HCT116 (cell line): ENCODE measurements around the gene TMEM240. TPM values are rescaled to one million over a fixed set of nuclear protein-coding genes. Genes with fewer than 3 reads are reported as not detected.
A peak's percentile ranks its signal among the peaks of the same experiment; 100 is the strongest.

Experiments used
- ATAC-seq: fragments of 200-7000 bp; cut with Tn5 transposase; 2 replicates; pipeline ENCODE4 v1.9.1; 2020; ENCODE audit warnings: mild to moderate bottlenecking, moderate library complexity
- BruUV-seq: library from RNA; stranded (reverse); fragments of 400-500 nt; replicated peaks from 2 replicates; lab custom pipeline; 2021; lab: Mats Ljungman, UMichigan
- CTCF ChIA-PET: fragments of 300-600 bp; sonication (Branson Sonifier 250); formaldehyde crosslinking; loops from one replicate; lab custom pipeline; 2021; ENCODE audit warnings: antibody characterized with exemption; lab: Charles Lee
- POLR2A ChIA-PET: fragments of 300-600, 350-600 bp; sonication (Branson Sonifier 250); formaldehyde crosslinking; loops from one replicate; lab custom pipeline; 2021; ENCODE audit warnings: antibody characterized with exemption; lab: Charles Lee
- RAD21 ChIA-PET, 2 experiments: fragments of 300-600 bp; sonication (Branson Sonifier 250); formaldehyde crosslinking; loops; one replicate each; lab custom pipeline; 2023; ENCODE audit warnings: low total read pairs in 2 of 2; ENCODE audit not compliant: uncharacterized antibody in 2 of 2, unreplicated experiment in 2 of 2, low non-redundant PET in 1 of 2; lab: Charles Lee
- DNase-seq: peaks from one replicate; pipeline ENCODE4 v3.0.0-alpha.2; 2010; ENCODE audit warnings: low read depth, low spot score
- H2AFZ ChIP-seq: fragments of 200-600 bp; shearing (Covaris generic), sonication (generic); 2 replicates; pipeline ENCODE4 v1.6.1; 2017; ENCODE audit warnings: low read depth, mixed run types, mixed read lengths, antibody characterized with exemption, low read length; ENCODE audit not compliant: poor library complexity, severe bottlenecking
- H3K27ac ChIP-seq: 2 replicates; pipeline ENCODE4 v1.5.1; 2012; ENCODE audit warnings: low read depth, low read length
- H3K27me3 ChIP-seq: fragments of 200-600 bp; sonication (generic); 2 replicates; pipeline ENCODE4 v1.6.1; 2016; ENCODE audit warnings: mixed run types, low read length, mixed read lengths; ENCODE audit not compliant: insufficient read depth
- H3K36me3 ChIP-seq, 2 experiments: fragments of 200-500 bp in 1 of 2; fragments of 200-600 bp in 1 of 2; sonication (Bioruptor generic) in 1 of 2; sonication (generic) in 1 of 2; 2 replicates each; pipeline versions ENCODE4 v1.5.1 to v1.6.1; 2014 to 2016; ENCODE audit warnings: low read length in 2 of 2, inconsistent platforms in 1 of 2, mixed read lengths in 1 of 2, mixed run types in 1 of 2; ENCODE audit not compliant: insufficient read depth in 2 of 2, control insufficient read depth in 1 of 2
- H3K4me1 ChIP-seq, 2 experiments: fragments of 200-600 bp in 1 of 2; sonication (generic) in 1 of 2; 2 replicates each; pipeline versions ENCODE4 v1.5.1 to v1.6.1; 2012 to 2017; ENCODE audit warnings: low read length in 2 of 2, inconsistent platforms in 1 of 2, mild to moderate bottlenecking in 1 of 2, mixed read lengths in 1 of 2, mixed run types in 1 of 2, moderate library complexity in 1 of 2; ENCODE audit not compliant: insufficient read depth in 2 of 2, control insufficient read depth in 1 of 2
- H3K4me2 ChIP-seq: fragments of 200-600 bp; sonication (generic); 2 replicates; pipeline ENCODE4 v1.6.1; 2017; ENCODE audit warnings: mixed run types, low read length, mixed read lengths
- H3K4me3 ChIP-seq, 2 experiments: fragments of 200-600 bp in 1 of 2; sonication (generic) in 1 of 2; replicated peaks in 1 of 2; 2 replicates each; pipeline ENCODE4 v1.5.1; 2011 to 2016; ENCODE audit warnings: low read length in 2 of 2, control low read depth in 1 of 2, low read depth in 1 of 2, mild to moderate bottlenecking in 1 of 2, mixed read lengths in 1 of 2, mixed run types in 1 of 2
- H3K79me2 ChIP-seq: fragments of 200-600 bp; sonication (generic); 2 replicates; pipeline ENCODE4 v1.6.1; 2017; ENCODE audit warnings: mild to moderate bottlenecking, mixed run types, low read length, moderate library complexity, mixed read lengths; ENCODE audit not compliant: insufficient read depth
- H3K9ac ChIP-seq: fragments of 200-600 bp; sonication (generic); 2 replicates; pipeline ENCODE4 v1.6.1; 2016; ENCODE audit warnings: low read length, mixed read lengths
- H3K9me2 ChIP-seq: fragments of 200-600 bp; sonication (generic), shearing (Covaris generic); 2 replicates; pipeline ENCODE4 v1.6.1; 2017; ENCODE audit warnings: mixed run types, mild to moderate bottlenecking, moderate library complexity; ENCODE audit not compliant: insufficient read depth
- H3K9me3 ChIP-seq, 2 experiments: fragments of 200-500 bp in 1 of 2; fragments of 200-600 bp in 1 of 2; sonication (Bioruptor generic) in 1 of 2; sonication (generic) in 1 of 2; 2 replicates each; pipeline ENCODE4 v1.6.1; 2014 to 2017; ENCODE audit warnings: low read length in 2 of 2, mixed read lengths in 2 of 2, inconsistent platforms in 1 of 2, low read depth in 1 of 2, mild to moderate bottlenecking in 1 of 2, mixed run types in 1 of 2, moderate library complexity in 1 of 2; ENCODE audit not compliant: control insufficient read depth in 1 of 2, insufficient read depth in 1 of 2
- H4K20me1 ChIP-seq: fragments of 200-600 bp; sonication (generic), shearing (Covaris generic); 2 replicates; pipeline ENCODE4 v1.6.1; 2017; ENCODE audit warnings: mixed run types, mild to moderate bottlenecking, moderate library complexity; ENCODE audit not compliant: insufficient read depth
- ATF3 ChIP-seq: IDR thresholded peaks from 2 replicates; pipeline ENCODE4 v1.6.1; 2012
- CEBPB ChIP-seq: IDR thresholded peaks from 2 replicates; pipeline ENCODE4 v1.6.1; 2012; ENCODE audit warnings: low read depth
- EGR1 ChIP-seq: IDR thresholded peaks from 2 replicates; pipeline ENCODE4 v1.6.1; 2012; ENCODE audit warnings: low read depth
- EZH2 ChIP-seq: fragments of 200-600 bp; sonication (generic); IDR thresholded peaks from 2 replicates; pipeline ENCODE4 v1.6.1; 2017; ENCODE audit warnings: antibody characterized with exemption, mixed run types
- EZH2phosphoT487 ChIP-seq: fragments of 200-600 bp; IDR thresholded peaks from 2 replicates; pipeline ENCODE4 v1.6.1; 2018; ENCODE audit warnings: antibody characterized with exemption, borderline replicate concordance
- FOSL1 ChIP-seq: IDR thresholded peaks from 2 replicates; pipeline ENCODE4 v1.6.1; 2012; ENCODE audit warnings: low read depth
- POLR2A ChIP-seq: IDR thresholded peaks from 2 replicates; pipeline ENCODE4 v1.7.0; 2011; ENCODE audit warnings: borderline replicate concordance; ENCODE audit not compliant: insufficient read depth, insufficient read length; ENCODE audit errors: extremely low read depth
- POLR2AphosphoS5 ChIP-seq: IDR thresholded peaks from 2 replicates; pipeline ENCODE4 v1.6.1; 2011; ENCODE audit warnings: mild to moderate bottlenecking, low read depth, low read length, moderate library complexity
- RAD21 ChIP-seq: IDR thresholded peaks from 2 replicates; pipeline ENCODE4 v1.6.1; 2012; ENCODE audit warnings: low read depth, mild to moderate bottlenecking
- REST ChIP-seq: IDR thresholded peaks from 2 replicates; pipeline ENCODE4 v1.6.1; 2012; ENCODE audit warnings: low read depth
- SIN3A ChIP-seq: IDR thresholded peaks from 2 replicates; pipeline ENCODE4 v1.6.1; 2012; ENCODE audit warnings: low read depth
- SP1 ChIP-seq: IDR thresholded peaks from 2 replicates; pipeline ENCODE4 v1.6.1; 2012; ENCODE audit warnings: low read depth
- SRF ChIP-seq: IDR thresholded peaks from 2 replicates; pipeline ENCODE4 v1.6.1; 2012; ENCODE audit warnings: low read depth
- TCF7L2 ChIP-seq: IDR thresholded peaks from 2 replicates; pipeline ENCODE4 v1.7.0; 2011; ENCODE audit warnings: borderline replicate concordance, inconsistent platforms; ENCODE audit not compliant: insufficient read depth, insufficient read length; ENCODE audit errors: extremely low read depth
- YY1 ChIP-seq: IDR thresholded peaks from 2 replicates; pipeline ENCODE4 v1.6.1; 2011; ENCODE audit warnings: low read length, low read depth, moderate library complexity, mild to moderate bottlenecking; ENCODE audit not compliant: insufficient replicate concordance; ENCODE audit errors: extremely low read depth
- ZBTB33 ChIP-seq: IDR thresholded peaks from 2 replicates; pipeline ENCODE4 v1.6.1; 2011; ENCODE audit warnings: mild to moderate bottlenecking, low read length, moderate library complexity; ENCODE audit not compliant: insufficient replicate concordance; ENCODE audit errors: extremely low read depth
- ZFX ChIP-seq: fragments of 450-650 bp; IDR thresholded peaks from 2 replicates; pipeline ENCODE4 v1.6.1; 2017
- ZNF274 ChIP-seq: fragments of 200-500 bp; sonication (Bioruptor generic); IDR thresholded peaks from 2 replicates; pipeline ENCODE4 v1.6.1; 2014; ENCODE audit warnings: mild to moderate bottlenecking, low read depth, low read length, inconsistent platforms
- intact Hi-C: fragments of 100-400 bp; cut with micrococcal nuclease; formaldehyde crosslinking; loops from 2 replicates; pipeline ENCODE4 v1.10.0; 2022
- total RNA-seq: library from RNA; stranded (reverse); gene quantifications from one replicate; pipeline ENCODE4 v1.2.1, GENCODE V29; 2021; ENCODE audit not compliant: unreplicated experiment
- TF ChIP-seq, protein P1 (sequence below), 3 experiments: fragments of 200-600 bp in 1 of 3; sonication (generic) in 1 of 3; IDR thresholded peaks in 2 of 3; conservative IDR thresholded peaks in 1 of 3; 2 replicates each; pipeline ENCODE4 v1.5.1; 2012 to 2017; ENCODE audit warnings: low read depth in 2 of 3, low read length in 2 of 3, antibody characterized with exemption in 1 of 3, borderline replicate concordance in 1 of 3, control low read depth in 1 of 3, mild to moderate bottlenecking in 1 of 3, mixed read lengths in 1 of 3, mixed run types in 1 of 3, moderate library complexity in 1 of 3; ENCODE audit not compliant: insufficient read depth in 1 of 3
- TF ChIP-seq, protein P2 (sequence below): IDR thresholded peaks from 2 replicates; pipeline ENCODE4 v1.6.1; 2012

The TMEM240 gene
- total RNA-seq, 1 experiment from 2014 or later: 2.3 TPM

- ATAC-seq (no peak), DNase-seq (no peak)
- no peaks in the 10 kb centered on the region for H3K9me3 ChIP-seq
- ChIA-PET POLR2A (no interaction called here), RAD21 (no interaction called here), CTCF (no interaction called here)
- H3K4me1 ChIP-seq: no peaks in the 10 kb centered on the region
- H2AFZ ChIP-seq: no peak overlapping the region
- no peaks in the 10 kb centered on the region for H3K27me3 ChIP-seq
- TF ChIP-seq FOSL1 (no peak), POLR2AphosphoS5 (no peak), RAD21 (no peak), CEBPB (no peak), ATF3 (no peak), SP1 (no peak), YY1 (no peak), REST (no peak), ZNF274 (no peak), EZH2 (no peak), TCF7L2 (no peak), ZBTB33 (no peak), EZH2phosphoT487 (no peak), SIN3A (no peak), ZFX (no peak), EGR1 (no peak), POLR2A (no peak), SRF (no peak)
- TF ChIP-seq, protein P1, sequence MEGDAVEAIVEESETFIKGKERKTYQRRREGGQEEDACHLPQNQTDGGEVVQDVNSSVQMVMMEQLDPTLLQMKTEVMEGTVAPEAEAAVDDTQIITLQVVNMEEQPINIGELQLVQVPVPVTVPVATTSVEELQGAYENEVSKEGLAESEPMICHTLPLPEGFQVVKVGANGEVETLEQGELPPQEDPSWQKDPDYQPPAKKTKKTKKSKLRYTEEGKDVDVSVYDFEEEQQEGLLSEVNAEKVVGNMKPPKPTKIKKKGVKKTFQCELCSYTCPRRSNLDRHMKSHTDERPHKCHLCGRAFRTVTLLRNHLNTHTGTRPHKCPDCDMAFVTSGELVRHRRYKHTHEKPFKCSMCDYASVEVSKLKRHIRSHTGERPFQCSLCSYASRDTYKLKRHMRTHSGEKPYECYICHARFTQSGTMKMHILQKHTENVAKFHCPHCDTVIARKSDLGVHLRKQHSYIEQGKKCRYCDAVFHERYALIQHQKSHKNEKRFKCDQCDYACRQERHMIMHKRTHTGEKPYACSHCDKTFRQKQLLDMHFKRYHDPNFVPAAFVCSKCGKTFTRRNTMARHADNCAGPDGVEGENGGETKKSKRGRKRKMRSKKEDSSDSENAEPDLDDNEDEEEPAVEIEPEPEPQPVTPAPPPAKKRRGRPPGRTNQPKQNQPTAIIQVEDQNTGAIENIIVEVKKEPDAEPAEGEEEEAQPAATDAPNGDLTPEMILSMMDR (IDR thresholded peaks at IDR 0.05 in 2 of 3, conservative IDR thresholded peaks at IDR 0.05 in 1 of 3; ENCODE audit: borderline replicate concordance in 1 of 3, insufficient read depth in 1 of 3, low read depth in 2 of 3, low read length in 2 of 3): no peak
- TF ChIP-seq, protein P2, sequence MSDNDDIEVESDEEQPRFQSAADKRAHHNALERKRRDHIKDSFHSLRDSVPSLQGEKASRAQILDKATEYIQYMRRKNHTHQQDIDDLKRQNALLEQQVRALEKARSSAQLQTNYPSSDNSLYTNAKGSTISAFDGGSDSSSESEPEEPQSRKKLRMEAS: no peak
- no peak overlapping the region for H3K4me3 ChIP-seq
- peaks cover 89% of the 10 kb centered on the region for H3K79me2 ChIP-seq
- H3K4me2 ChIP-seq: no peak overlapping the region
- intact Hi-C loops: no loop called here
- H3K27ac ChIP-seq: no peak overlapping the region
- peaks cover 32% of the 10 kb centered on the region; the same call in 1 of the 2 replicates for H4K20me1 ChIP-seq
- no peak overlapping the region for H3K9ac ChIP-seq
- TSS peak; percentile 4 for BruUV-seq
- H3K9me2 ChIP-seq: no peaks in the 10 kb centered on the region
- H3K36me3 ChIP-seq: peaks cover 11 to 49% of the 10 kb centered on the region in 2 experiments
Observed at GRCh38 chr1:1564268-1564667, 23.8 kb upstream of the TMEM240 start.
